GM12891 (cell line): ENCODE measurements around the gene CALCOCO2.

ENCODE experiments used
- PAX5 ChIP-seq: IDR thresholded peaks from 2 replicates; pipeline ENCODE4 v1.6.1; 2011; ENCODE audit warnings: low read length, moderate library complexity, mild to moderate bottlenecking; ENCODE audit not compliant: insufficient read depth, severe bottlenecking
- POLR2A ChIP-seq: IDR thresholded peaks from 2 replicates; pipeline ENCODE4 v1.6.1; 2011; ENCODE audit warnings: low read depth, low read length, control low read depth
- POLR2AphosphoS5 ChIP-seq: IDR thresholded peaks from 2 replicates; pipeline ENCODE4 v1.6.1; 2011; ENCODE audit warnings: low read depth, low read length, control low read depth
- POU2F2 ChIP-seq: IDR thresholded peaks from 2 replicates; pipeline ENCODE4 v1.6.1; 2011; ENCODE audit warnings: low read depth, mild to moderate bottlenecking, control low read depth, low read length, moderate library complexity
- SPI1 ChIP-seq: IDR thresholded peaks from 2 replicates; pipeline ENCODE4 v1.6.1; 2011; ENCODE audit warnings: low read depth, low read length, control low read depth
- TAF1 ChIP-seq: IDR thresholded peaks from 2 replicates; pipeline ENCODE4 v1.6.1; 2011; ENCODE audit warnings: low read depth, low read length, control low read depth

GRCh38 chr17:48878920-48879898, 48.4 kb downstream of the CALCOCO2 start:
- TF ChIP-seq POLR2AphosphoS5 (no peak), POLR2A (no peak), SPI1 (peak; percentile 66), PAX5 (no peak), TAF1 (0 out of 2 replicates have a peak, but pooled peaks have one; percentile 25), POU2F2 (no peak)
